HG03159 (cell line): ENCODE results near the gene SLC44A2.

Experiments
- ATAC-seq: cut with Tn5 transposase; IDR thresholded peaks from one replicate; pipeline ENCODE4 v1.9.1; 2021; ENCODE audit warnings: mild to moderate bottlenecking, moderate library complexity; ENCODE audit not compliant: unreplicated experiment

The SLC44A2 gene

DNA sequence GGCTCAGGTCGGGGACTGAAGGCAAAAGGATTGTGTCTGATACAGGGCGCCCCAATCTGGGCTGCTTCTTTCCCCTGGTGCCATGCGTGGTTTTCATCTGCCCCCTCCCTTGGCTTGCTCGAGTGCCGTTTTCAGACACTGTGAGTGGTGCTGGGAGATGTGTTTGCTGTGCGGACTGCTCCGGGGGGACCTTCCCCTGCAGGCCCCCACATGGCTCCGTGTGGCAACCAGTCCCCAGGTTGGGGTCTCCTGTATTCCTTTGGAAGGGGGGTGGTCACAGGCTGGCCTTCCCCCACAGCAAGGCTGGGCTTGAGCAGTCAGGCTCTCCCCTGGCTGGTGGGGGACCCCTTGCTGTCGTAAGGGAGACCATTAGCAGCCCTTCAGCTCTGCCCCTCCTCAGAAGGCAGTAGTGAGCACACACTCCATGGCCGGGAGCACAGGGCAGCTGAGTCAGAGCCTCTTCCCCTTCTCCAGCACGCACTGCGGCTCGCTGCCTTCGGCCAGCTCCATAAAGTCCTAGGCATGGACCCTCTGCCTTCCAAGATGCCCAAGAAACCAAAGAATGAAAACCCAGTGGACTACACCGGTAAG, 55.3 kb downstream of the SLC44A2 start:
- ATAC-seq = no peak

DNA sequence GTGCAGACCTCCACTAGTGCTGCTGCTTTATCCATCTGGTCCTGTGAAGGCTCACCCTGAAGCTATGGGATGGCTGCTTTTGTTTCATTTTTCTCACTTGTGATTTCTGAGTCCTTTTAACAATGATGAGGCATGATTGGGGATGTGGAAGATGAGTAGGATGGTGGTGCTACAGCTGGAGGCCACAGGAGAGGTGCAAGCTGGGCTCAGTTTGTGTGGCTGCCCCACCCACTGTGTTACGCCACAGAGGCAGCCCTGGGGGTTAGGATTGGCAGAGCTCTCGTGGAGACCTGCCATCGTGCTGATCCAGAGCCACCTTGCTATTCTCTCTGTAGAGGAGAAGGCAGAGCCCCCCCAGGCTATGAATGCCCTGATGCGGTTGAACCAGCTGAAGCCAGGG, 56.3 kb downstream of the SLC44A2 start:
- ATAC-seq = no peak

DNA sequence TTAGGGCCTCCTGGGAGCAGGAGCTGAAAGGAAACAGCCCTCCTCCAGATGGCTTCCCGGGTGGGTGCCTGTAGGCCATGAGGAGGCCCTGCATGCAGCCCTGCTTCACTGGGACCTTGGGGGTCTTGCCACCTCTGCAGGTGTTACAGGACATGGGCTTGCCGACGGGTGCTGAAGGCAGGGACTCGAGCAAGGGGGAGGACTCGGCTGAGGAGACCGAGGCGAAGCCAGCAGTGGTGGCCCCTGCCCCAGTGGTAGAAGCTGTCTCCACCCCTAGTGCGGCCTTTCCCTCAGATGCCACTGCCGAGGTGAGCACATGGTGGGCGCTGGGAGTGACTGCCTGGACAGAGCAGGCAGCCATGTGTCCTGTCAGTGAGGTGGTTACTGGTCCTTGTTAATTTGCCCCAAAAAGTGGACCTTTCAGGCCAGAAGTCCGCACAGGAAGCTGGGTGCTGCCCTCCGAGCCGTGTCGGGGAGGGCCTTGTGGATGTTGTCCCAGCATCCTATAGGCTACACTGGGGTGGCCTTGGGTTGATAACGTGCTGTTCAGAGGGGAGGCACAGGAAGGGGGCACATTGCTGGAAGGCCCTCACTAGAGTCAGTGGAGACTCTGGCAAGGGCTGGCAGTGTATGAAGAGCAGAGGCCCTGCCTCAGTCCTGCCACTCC, 57.2 kb downstream of the SLC44A2 start:
- no peak for ATAC-seq

DNA sequence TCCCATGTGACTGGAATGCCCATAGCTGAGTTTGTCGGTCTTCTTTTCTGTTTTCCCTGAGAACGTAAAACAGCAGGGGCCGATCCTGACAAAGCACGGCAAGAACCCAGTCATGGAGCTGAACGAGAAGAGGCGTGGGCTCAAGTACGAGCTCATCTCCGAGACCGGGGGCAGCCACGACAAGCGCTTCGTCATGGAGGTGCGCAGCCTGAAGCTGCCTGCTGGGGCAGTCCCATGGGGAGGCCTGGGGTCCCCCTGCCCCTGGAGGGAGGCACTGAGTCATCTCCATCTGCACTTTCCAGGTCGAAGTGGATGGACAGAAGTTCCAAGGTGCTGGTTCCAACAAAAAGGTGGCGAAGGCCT, 57.7 kb downstream of the SLC44A2 start:
- ATAC-seq = no peak

DNA sequence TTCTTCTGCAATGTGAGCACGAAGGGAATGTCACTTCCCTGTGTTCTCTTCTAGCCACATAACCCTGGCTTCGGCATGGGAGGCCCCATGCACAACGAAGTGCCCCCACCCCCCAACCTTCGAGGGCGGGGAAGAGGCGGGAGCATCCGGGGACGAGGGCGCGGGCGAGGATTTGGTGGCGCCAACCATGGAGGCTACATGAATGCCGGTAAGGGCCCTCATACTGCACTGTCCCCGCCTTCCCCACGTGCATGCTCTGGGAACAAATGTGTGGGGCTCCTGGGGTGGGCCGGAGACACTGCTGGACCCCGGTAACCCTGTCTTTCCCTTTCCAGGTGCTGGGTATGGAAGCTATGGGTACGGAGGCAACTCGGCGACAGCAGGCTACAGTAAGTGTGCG, 58.2 kb downstream of the SLC44A2 start:
- no peak for ATAC-seq

DNA sequence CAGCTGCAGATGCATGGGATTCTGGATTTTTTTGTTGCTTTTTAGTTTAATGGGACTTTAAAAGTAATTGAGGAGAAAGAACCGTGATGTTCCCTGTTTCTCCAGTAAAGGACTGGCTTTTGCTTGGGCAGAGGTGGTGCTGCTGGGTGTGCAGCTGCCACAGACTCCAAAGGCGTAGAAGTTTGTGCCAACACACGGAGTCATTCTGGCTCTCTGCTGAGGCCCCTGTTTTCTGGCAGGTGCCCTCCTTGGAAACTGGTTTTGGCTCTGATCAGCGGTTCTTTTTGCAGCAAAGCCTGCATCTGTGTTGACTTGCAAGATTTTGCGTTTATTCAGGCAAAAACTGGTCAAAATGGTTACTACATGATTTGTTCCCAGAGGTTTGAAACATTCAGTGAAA, 59.9 kb downstream of the SLC44A2 start:
- no peak for ATAC-seq

DNA sequence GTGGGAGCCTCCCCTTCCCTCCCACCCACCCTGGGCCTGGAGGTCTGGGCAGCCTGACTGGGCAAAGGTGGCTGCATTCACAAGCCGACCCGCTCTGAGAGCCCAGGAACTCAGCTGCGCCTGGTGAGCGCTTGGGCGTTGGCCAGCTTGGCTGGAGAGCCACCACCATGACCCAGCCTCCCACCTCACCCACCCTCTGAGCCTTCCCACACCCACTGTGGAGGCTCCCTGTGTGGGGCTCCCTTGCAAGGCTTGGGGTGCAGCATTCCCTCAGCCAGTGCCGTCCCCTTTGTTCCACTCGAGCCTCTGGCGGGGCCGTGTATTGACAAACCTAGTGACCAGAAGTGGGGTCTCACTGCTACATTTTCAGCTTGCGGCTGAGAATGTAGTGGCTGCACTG, 60.8 kb downstream of the SLC44A2 start:
- no peak for ATAC-seq

DNA sequence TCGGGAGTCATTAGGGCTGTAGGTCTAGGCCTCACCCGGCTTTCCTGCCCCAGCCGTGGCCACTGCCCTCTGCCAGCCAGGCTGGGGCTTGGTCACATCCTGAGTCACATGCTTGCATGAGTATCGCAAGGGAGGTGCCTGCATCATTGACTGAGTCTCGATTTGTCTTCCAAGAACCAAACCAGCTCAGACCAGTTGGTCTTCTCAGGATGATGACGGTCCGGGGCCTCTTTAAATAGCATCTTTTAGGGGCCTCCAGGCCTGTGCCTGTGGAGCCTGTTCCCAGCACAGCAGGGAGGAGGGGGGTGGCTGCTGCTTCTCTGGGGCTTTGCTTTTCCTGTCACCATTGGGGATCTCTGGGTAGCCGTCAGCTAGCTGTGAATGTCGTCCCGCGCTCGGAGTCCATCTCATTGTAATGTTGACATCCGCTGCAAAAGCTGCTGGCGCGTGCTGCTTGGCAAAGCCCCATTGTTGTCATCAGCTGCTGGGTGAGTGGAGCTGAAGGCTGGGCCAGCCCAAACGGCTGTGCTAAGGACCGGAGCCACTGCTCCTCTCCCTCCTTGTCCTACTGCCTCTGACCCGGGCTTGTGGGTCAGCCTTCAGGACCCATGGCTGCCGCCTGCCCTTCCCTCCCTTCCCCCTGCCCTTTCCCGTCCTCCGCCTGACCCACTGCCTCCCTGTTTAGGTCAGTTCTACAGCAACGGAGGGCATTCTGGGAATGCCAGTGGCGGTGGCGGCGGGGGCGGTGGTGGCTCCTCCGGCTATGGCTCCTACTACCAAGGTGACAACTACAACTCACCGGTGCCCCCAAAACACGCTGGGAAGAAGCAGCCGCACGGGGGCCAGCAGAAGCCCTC, 61.5 kb downstream of the SLC44A2 start:
- ATAC-seq = no peak

DNA sequence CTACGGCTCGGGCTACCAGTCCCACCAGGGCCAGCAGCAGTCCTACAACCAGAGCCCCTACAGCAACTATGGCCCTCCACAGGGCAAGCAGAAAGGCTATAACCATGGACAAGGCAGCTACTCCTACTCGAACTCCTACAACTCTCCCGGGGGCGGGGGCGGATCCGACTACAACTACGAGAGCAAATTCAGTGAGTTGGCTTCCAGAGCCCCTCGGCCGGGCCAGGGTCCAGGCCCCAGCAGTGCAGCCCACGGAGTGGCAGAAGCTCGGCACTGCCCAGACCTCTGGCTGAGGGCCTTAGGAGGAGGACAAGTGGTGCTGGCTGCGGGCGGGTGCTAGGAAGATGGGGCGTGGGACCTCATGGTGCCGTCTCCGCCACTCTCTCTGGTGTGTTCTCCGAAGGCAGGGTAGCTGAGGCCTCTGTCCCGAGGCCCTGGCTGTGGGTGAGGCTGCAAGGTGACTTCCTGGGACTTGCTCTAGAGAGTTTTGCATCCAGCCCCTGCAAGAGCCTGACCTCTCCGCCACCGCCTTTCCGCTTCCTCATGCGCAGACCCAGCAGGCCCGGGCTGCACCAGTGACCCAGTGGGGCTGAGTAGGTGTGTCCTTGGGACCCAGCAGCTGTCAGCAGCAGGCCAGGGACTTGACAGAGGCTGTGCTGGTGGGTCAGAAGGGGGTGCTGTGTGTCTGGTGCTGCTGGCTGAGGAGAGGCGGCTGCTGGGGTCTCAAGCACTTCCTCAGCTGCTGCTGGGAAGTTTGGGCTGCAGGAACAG, 62.4 kb downstream of the SLC44A2 start:
- ATAC-seq = no peak

DNA sequence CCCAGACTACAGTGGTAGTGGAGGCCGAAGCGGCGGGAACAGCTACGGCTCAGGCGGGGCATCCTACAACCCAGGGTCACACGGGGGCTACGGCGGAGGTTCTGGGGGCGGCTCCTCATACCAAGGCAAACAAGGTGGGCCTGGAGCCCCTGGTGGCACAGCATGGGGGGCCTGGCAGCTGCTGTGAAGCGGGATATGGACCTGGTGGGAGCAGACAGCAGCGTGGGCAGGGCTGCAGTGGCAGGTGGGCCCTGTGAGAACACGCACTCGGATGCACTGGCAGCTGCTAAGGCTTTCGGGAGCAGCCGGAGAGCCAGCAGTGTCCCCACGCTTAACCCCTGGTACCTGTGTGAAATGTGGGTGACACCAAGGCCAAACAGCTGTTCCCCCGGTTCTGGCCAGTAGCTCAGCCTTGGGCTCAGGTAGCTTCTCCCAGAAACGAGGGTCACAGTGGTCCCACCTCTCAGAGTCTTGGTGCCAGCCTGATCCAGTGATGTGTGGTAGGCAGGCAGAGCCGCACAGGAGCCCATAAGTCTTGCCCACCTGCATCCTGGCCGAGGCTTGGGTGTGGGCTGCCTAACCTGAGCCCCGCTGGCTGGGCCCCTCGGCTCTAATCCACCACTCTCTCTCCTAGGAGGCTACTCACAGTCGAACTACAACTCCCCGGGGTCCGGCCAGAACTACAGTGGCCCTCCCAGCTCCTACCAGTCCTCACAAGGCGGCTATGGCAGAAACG, 63.4 kb downstream of the SLC44A2 start:
- no peak for ATAC-seq

DNA sequence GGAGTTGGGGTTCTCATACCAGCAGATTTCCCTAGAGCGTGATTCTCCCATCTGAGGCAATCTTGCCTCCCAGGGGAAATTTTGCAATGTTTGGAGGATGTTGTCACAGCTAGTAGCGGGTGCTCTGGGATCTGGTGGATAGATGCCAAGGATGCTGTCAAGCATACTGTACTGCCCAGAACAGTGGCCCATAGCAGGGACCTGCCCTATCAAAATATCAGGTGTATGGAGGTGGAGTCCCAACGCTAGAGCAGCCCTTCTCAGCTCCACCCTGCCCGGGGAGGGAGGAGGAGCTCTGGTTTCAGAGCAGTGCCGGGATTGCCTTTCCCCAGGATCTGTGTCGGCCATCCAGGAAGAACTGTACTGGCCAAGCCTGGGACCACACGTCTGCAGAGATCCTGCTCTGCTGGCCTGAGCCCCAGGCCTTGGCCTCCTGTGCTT, 65.0 kb downstream of the SLC44A2 start:
- ATAC-seq = no peak

DNA sequence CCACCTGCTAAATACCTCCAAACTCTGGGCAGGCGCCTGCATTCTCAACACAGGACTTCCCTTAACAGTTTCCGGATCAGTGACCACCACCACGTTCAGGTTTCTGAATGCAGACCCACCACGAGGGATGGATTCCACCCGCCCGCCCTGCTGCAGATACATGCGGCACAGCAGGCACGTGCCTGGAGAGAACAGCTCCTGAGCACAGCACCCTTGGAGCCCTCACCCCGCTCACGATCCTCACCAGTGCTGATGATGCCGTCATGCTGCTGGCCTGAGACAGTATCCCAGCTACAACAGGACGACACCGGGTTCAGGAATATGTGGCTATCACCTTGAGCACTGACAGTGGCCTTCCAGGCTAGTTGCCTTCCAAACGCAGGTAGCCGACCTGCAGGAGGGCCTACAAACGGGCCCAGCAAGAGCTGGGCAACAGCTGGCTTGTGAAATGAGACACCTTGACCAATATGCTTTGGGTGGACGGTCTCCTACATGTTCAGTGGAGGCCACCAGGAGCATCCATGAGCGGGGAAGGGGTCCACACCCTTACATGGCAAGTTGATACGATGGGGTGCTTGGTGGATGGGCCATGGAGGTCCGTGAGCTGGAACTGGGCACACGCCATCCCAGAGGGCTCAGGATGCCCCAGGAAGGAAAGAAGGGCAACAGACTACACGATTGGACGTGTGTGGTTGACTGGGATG, 66.0 kb downstream of the SLC44A2 start:
- no peak for ATAC-seq

DNA sequence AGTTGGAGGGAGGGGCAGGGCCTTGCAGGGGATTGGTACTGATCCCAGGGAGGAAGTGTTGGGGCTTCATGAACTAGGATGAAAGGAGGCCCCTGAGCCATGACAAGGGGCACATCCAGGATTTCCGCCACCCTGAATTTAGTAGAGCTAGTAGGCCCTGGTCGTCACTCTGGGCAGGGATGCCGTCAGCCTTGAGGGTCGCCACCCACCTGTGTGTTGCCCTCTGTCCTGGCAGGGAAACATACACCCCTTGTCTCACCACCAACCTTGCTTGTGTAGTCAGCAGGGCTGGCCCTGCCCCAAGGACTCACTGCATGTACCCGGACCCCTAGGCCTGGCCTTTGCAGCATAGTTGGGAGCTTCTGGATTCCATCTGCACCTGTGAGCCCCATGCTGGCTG, 66.5 kb downstream of the SLC44A2 start:
- ATAC-seq = no peak

DNA sequence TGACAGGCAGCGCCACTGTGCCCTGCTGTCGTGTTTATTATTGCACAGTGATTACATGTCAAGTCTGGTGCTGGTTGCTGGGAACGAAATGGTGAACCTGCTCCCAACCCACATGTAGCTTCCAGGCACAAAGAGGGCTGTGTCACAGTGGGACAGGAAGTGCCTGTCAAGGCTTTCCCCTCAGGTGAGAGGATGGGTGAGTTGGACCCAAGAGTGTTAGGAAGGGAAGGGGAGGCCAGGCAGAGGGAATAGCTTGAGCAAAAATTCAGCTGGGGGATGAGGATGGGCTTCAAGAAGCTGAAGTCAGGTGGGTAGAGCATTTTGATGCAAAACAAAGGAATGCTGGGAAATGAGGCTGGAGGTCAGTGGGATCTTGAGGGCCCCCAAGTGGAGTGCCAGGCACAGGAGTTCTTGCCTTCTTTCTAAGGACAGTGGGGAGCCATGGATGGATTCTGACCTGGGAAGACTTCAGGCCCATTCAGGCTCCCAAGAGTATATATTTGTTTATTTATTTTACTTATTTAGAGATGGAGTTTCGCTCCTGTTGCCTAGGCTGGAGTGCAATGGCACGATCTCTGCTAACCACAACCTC, 67.4 kb downstream of the SLC44A2 start:
- ATAC-seq = no peak
